Common myeloid progenitor, CD34-positive (primary cell): ENCODE measurements around the gene PTMA.

Experiments
- CTCF ChIA-PET: fragments of 350-600 bp; sonication (Branson Sonifier 250); formaldehyde crosslinking; loops from one replicate; lab custom pipeline; 2021; ENCODE audit warnings: antibody characterized with exemption; lab: Charles Lee
- POLR2A ChIA-PET: fragments of 350-600 bp; sonication (Branson Sonifier 250); formaldehyde crosslinking; loops from one replicate; lab custom pipeline; 2021; ENCODE audit warnings: antibody characterized with exemption; lab: Charles Lee
- DNase-seq, 3 donors: peaks; one replicate each; pipeline versions ENCODE4 v3.0.0 to v3.0.0-alpha.2; 2013
- H3K27ac ChIP-seq, 2 experiments: 1 replicate in 1 of 2; 2 replicates in 1 of 2; pipeline ENCODE4 v1.7.0; 2013; ENCODE audit warnings: inconsistent platforms in 2 of 2, low read length in 2 of 2, mild to moderate bottlenecking in 2 of 2, low read depth in 1 of 2, moderate library complexity in 1 of 2; ENCODE audit not compliant: severe bottlenecking in 2 of 2, insufficient read depth in 1 of 2, poor library complexity in 1 of 2
- H3K27me3 ChIP-seq, 5 experiments: replicated peaks in 2 of 5; 1 replicate in 3 of 5; 2 replicates in 2 of 5; pipeline versions ENCODE4 v1.6.1 to v1.7.0; 2013; ENCODE audit warnings: low read length in 4 of 5, mild to moderate bottlenecking in 2 of 5, moderate library complexity in 2 of 5, inconsistent platforms in 1 of 5; ENCODE audit not compliant: insufficient read depth in 5 of 5, control insufficient read depth in 4 of 5
- H3K36me3 ChIP-seq, 4 experiments: 1 replicate in 2 of 4; 2 replicates in 2 of 4; pipeline versions ENCODE4 v1.6.1 to v1.7.0; 2013; ENCODE audit warnings: low read length in 3 of 4, control low read depth in 1 of 4, mild to moderate bottlenecking in 1 of 4; ENCODE audit not compliant: control insufficient read depth in 4 of 4, insufficient read depth in 4 of 4
- H3K4me1 ChIP-seq, 4 experiments: 1 replicate in 3 of 4; 2 replicates in 1 of 4; pipeline versions ENCODE4 v1.6.1 to v1.7.1; 2013; ENCODE audit warnings: low read length in 3 of 4, mild to moderate bottlenecking in 3 of 4, control low read depth in 1 of 4, inconsistent platforms in 1 of 4, moderate library complexity in 1 of 4; ENCODE audit not compliant: control insufficient read depth in 4 of 4, insufficient read depth in 4 of 4; ENCODE audit errors: control extremely low read depth in 1 of 4
- H3K4me3 ChIP-seq, 7 experiments: 1 replicate in 4 of 7; 2 replicates in 3 of 7; pipeline versions ENCODE4 v1.5.1 to v1.7.0; 2013; ENCODE audit warnings: mild to moderate bottlenecking in 7 of 7, low read length in 6 of 7, moderate library complexity in 6 of 7, inconsistent platforms in 2 of 7, low read depth in 2 of 7, control low read depth in 1 of 7; ENCODE audit not compliant: insufficient read depth in 4 of 7, control insufficient read depth in 1 of 7; ENCODE audit errors: extremely low read depth in 1 of 7
- H3K9me3 ChIP-seq, 5 experiments: 1 replicate in 4 of 5; 2 replicates in 1 of 5; pipeline versions ENCODE4 v1.6.1 to v1.7.1; 2013; ENCODE audit warnings: low read length in 4 of 5, mild to moderate bottlenecking in 2 of 5, inconsistent platforms in 1 of 5, low read depth in 1 of 5, moderate library complexity in 1 of 5; ENCODE audit not compliant: control insufficient read depth in 4 of 5, insufficient read depth in 2 of 5; ENCODE audit errors: control extremely low read depth in 1 of 5
- WGBS: methylation state at CpG from one replicate; pipeline ENCODE4 v1.1.5; 2013; ENCODE audit not compliant: insufficient coverage; 5-methylcytosine and 5-hydroxymethylcytosine counted together

PTMA gene

DNA sequence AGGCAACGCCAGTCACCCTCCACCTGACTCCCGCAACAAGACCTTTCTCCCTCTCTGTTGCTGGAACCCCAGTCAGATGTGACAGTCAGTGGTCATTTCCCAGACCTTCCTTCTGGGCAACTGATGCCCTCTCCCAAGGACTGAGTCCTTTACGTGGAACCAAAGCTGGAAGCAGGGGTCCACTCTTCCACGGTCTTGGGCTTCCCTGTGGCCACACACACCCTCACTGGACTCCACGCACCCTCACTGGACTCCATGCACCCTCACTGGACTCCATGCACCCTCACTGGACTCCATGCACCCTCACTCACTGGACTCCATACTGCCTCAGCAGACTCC is 7.1 kb downstream of the PTMA start:
- 55% methylated on average over 5 of the region's 5 CpGs for WGBS
- no peak overlapping the region for H3K27ac ChIP-seq
- H3K9me3 ChIP-seq = no peaks in the 10 kb centered on the region
- no peak overlapping the region for H3K4me3 ChIP-seq
- H3K27me3 ChIP-seq = no peaks in the 10 kb centered on the region
- peaks cover 0 to 34% (median 19%) of the 10 kb centered on the region in 4 experiments for H3K36me3 ChIP-seq
- no peak for DNase-seq
- CTCF ChIA-PET = interaction anchor here (0.8 to 10.0 kb wide), 19 partner anchors 8 to 163 kb away, joined by 3 to 417 read pairs (median 7); no protein-coding TSS in a partner anchor
- POLR2A ChIA-PET = interaction anchor here (2.2 kb wide), 1 partner anchor 38 kb away, joined by 13 read pairs; no protein-coding TSS in a partner anchor
- H3K4me1 ChIP-seq = peaks cover 8 to 33% (median 31%) of the 10 kb centered on the region in 4 experiments

DNA sequence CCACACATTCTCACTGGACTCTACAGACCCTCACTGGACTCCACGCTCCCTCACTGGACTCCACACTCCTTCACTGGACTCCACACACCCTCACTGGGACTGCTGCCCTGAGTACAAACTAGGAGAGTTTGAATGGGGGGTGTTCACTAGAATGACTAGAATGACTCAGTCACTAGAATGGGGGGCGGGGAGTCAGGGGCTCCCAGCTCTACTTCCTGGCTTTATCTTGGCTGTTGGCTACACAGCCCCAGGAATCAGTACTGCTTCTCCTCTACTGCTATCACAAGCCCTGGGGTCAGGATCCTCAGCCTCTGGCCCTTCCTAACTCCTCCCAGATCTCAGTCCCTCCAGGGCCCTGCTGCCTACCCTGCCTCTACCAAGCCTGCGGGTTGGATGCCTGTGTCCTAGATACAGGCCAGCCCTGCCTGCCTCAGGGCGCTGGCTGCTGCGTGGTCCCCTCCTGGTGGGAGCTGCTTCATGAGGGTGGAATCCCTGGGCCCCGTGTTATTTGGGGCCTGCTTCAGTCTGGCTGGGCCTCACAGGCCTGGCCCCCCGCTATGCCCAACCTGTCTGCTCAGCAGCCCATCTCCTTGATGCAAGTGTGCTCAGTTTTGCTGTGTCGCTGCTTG is 7.8 kb downstream of the PTMA start:
- H3K4me1 ChIP-seq = peaks cover 7 to 31% (median 28%) of the 10 kb centered on the region in 4 experiments
- DNase-seq = peak in 2 of 3 donors; percentile 8 to 16
- no peak overlapping the region for H3K4me3 ChIP-seq
- no peak overlapping the region for H3K27ac ChIP-seq
- no peaks in the 10 kb centered on the region for H3K27me3 ChIP-seq
- peaks cover 0 to 32% (median 18%) of the 10 kb centered on the region in 4 experiments for H3K36me3 ChIP-seq
- H3K9me3 ChIP-seq = no peaks in the 10 kb centered on the region
- ChIA-PET POLR2A (no interaction called here), CTCF (interaction anchor here (0.9 to 10.0 kb wide), 13 partner anchors 9 to 115 kb away, joined by 3 to 417 read pairs (median 5); no protein-coding TSS in a partner anchor)
- WGBS = 90% methylated on average over 5 of the region's 8 CpGs

DNA sequence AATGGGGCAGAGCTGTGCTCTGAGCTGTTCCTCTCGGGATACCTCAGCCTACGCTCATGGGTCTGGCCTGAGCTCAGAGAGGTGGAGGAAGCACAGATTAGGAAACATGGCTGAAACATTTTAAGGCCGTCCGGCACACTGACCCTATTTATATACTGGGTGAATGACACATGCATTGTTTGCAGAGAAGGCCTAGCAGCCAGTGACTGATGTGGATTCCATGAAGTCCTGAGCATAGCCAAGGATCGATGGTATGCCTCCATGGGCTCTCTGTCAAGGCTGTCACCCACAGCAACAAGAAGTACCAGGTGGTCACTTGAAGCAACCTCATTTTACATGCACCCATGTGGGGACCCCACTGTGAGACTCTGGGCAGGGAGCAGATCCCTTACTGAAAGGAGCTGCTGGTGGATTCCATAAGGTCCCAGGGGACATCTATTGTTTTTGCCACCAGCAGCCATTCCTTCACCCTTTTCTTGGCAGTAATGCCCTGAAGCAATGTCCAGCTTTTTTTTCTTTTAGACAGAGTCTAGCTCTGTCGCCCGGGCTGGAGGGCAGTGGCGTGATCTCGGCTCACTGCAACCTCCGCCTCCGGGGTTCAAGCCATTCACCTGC is 8.4 kb downstream of the PTMA start:
- CTCF ChIA-PET = interaction anchor here (0.9 to 10.0 kb wide), 13 partner anchors 8 to 115 kb away, joined by 3 to 417 read pairs (median 5); no protein-coding TSS in a partner anchor
- no peak for DNase-seq
- POLR2A ChIA-PET = no interaction called here
- peaks cover 1 to 24% (median 21%) of the 10 kb centered on the region in 4 experiments for H3K4me1 ChIP-seq
- H3K27me3 ChIP-seq = no peaks in the 10 kb centered on the region
- H3K27ac ChIP-seq = no peak overlapping the region
- no peak overlapping the region for H3K4me3 ChIP-seq
- no peaks in the 10 kb centered on the region for H3K9me3 ChIP-seq
- 98% methylated on average over 11 of the region's 11 CpGs for WGBS
- H3K36me3 ChIP-seq = peaks cover 0 to 25% (median 15%) of the 10 kb centered on the region in 4 experiments

DNA sequence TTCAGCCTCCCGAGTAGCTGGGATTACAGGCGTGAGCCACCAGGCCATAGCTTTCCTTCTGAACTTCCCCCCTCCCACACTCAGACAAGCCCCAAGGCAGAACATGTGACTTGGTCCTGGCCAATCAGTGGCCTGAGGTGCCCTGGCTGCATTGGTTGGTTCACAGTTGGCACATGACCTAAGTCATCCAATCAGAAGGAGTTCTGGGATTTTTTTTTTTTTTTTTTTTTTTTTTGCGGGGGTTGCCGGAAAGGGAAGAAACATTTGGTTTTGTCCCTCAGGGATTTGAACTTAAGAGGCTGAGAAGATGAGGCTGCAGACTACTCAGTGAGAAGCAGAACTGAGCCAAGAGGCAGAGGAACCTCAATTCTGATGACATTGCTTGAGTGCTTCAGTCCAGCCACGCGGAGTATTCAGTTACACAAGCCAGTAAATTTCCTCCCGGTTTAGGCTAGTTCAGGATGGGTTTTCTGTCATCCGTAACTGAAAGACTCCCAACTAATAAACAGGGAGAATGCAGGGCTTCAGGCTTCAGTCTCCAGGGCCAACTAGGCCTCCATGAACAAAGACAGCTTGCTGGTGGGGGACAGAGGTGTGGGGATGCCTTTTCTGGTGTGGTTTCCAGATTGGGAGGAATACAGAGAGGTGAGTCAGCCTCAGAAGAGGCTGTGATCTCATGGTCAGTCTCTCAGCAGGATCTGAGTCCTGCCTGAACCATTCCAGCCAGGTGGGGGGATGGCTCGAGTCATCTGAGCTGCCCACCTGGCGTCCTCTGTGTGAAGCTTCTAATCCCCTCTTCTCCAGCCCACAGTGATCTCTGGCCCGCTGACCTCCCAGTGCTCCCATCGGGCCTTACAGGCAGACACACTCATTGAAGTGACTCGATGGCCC is 9.2 kb downstream of the PTMA start:
- 85% methylated on average over 10 of the region's 13 CpGs for WGBS
- ChIA-PET CTCF (interaction anchor here (0.9 to 10.0 kb wide), 12 partner anchors 7 to 116 kb away, joined by 3 to 417 read pairs (median 4); no protein-coding TSS in a partner anchor), POLR2A (no interaction called here)
- Histone ChIP-seq H3K4me3 (no peak overlapping the region), H3K27ac (no peak overlapping the region), H3K4me1 (peaks cover 0 to 17% (median 14%) of the 10 kb centered on the region in 4 experiments), H3K27me3 (no peaks in the 10 kb centered on the region), H3K9me3 (no peaks in the 10 kb centered on the region), H3K36me3 (peaks cover 0 to 18% (median 7%) of the 10 kb centered on the region in 4 experiments)
- DNase-seq = peak in 2 of 3 donors; percentile 61 to 64

DNA sequence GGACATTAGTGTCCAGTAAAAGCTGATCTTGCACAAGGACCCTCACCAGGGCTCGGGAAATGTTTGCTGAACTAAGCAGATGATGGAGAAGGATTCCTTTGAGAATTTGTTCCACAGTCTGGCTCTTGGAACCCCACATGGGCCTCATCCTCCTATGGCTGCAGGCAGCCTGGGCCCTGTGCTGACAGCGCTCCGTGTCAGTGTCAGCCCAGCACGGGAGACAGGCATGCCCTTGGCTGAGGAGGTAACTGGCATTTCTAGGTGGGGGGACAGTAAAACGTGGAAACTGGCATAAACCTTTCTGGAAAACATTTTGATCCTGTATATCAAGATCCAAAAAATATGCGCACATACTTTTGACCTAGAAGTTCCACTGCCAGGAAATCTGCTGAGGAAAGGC is 10.5 kb downstream of the PTMA start:
- no peak overlapping the region for H3K27ac ChIP-seq
- no peak for DNase-seq
- WGBS = 96% methylated on average over 4 of the region's 6 CpGs
- POLR2A ChIA-PET = no interaction called here
- peaks cover 0 to 12% (median 5%) of the 10 kb centered on the region in 4 experiments for H3K36me3 ChIP-seq
- CTCF ChIA-PET = interaction anchor here (1.0 to 10.0 kb wide), 3 partner anchors 12 to 109 kb away, joined by 3 to 417 read pairs (median 176); no protein-coding TSS in a partner anchor
- H3K4me1 ChIP-seq = peaks cover 0 to 10% (median 8%) of the 10 kb centered on the region in 4 experiments
- no peaks in the 10 kb centered on the region for H3K27me3 ChIP-seq
- no peak overlapping the region for H3K4me3 ChIP-seq
- H3K9me3 ChIP-seq = no peaks in the 10 kb centered on the region

DNA sequence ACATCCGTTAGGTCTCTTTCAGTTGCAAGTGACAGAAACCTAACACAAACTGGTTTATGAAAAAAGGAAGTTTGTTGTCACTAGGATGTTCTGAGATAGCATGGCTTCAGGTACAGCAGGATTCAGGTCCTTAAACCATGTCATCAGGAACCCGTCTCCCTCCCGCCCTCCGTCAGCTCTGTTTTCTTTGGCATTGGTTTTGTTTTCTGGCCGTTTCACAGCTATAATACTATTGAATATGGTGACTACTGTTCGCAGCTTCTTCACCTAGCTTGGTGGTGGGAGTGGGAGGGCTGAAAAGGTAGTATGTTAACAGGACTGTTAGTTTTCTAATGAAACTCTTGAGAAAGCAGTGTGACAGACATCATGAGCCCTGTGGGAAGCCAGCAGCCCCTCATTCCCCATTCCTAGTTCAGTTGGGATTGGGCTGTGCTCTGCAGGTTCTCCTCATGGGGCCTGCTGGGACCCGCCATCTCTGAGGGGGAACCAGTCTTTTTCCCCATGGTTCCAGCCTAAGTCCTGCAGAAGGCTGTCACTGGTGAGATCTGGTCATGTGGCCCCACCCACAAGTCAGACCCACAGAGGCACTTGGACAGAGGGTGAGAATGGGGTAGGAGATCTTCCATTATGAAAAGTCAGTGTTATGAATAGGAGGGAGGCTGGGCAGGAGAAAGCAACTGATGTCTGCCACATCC is 12.1 kb downstream of the PTMA start:
- CTCF ChIA-PET = interaction anchor here (10.0 kb wide), 1 partner anchor 41 kb away, joined by 417 read pairs; no protein-coding TSS in a partner anchor
- H3K9me3 ChIP-seq = no peaks in the 10 kb centered on the region

More for the DNA sequence above, 12.1 kb downstream of the PTMA start:
- no peak for DNase-seq
- H3K27me3 ChIP-seq = no peaks in the 10 kb centered on the region
- peaks cover 0 to 10% (median 0%) of the 10 kb centered on the region in 4 experiments for H3K4me1 ChIP-seq
- H3K36me3 ChIP-seq = peaks cover 0 to 3% (median under 1%) of the 10 kb centered on the region in 4 experiments
- H3K27ac ChIP-seq = no peak overlapping the region
- 90% methylated on average over 6 of the region's 7 CpGs for WGBS
- no peak overlapping the region for H3K4me3 ChIP-seq
- POLR2A ChIA-PET = no interaction called here
